H54 (cell line): Measurements from ENCODE around the gene RTBDN.

ENCODE experiments used
- DNase-seq: peaks from one replicate; pipeline ENCODE4 v3.0.0; 2011; ENCODE audit warnings: low spot score, mixed read lengths; ENCODE audit not compliant: insufficient read length
- FAIRE-seq: peaks from 3 replicates; lab custom pipeline; 2011; peaks lifted over from hg19 to GRCh38; lab: Jason Lieb, UNC
- POLR2A ChIP-seq: IDR thresholded peaks from 2 replicates; pipeline ENCODE4 v1.6.1; 2011; ENCODE audit warnings: low read depth, mild to moderate bottlenecking, low read length

RTBDN gene

DNA sequence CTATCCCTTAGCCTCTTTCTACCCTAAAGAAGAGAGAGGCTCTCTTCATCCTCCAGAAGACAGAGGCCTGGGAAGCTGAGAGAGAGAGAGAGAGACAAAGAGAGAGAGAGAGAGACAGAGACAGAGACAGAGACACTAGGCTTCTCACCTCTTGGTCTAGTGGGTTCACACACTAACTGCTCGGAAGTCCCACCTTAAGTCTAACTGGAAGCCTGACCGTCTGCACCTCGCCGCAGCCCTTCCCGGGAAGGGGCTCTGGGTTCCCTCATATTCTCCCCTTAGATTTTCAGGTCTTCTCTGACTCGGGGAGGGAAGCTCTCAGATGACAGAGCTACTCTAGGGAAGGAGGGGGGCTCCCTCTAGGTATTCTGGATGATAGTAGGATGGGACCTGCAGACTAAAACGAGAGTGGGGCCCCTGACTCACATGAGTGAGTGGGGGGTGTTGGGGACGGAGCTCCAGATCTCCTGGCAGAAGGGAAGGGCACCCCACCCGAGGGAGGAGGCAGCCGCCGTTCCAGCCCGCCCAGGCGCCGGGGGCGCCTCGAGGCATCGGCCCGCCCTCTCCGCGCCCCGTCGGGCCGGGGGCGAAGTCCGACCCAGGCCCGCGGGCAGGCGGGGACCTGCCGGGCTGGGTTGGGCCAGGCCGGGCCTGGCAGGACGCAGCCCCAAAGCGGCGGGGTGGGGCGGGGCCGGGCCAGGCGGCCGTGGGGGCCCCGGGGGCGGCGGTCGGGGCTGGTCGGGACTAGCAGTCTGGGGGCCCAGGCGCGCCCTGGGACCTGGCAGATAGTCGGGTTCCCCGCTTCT is 45.1 kb downstream of the RTBDN start:
- TF ChIP-seq POLR2A = no peak
- no peak for FAIRE-seq
- no peak for DNase-seq

DNA sequence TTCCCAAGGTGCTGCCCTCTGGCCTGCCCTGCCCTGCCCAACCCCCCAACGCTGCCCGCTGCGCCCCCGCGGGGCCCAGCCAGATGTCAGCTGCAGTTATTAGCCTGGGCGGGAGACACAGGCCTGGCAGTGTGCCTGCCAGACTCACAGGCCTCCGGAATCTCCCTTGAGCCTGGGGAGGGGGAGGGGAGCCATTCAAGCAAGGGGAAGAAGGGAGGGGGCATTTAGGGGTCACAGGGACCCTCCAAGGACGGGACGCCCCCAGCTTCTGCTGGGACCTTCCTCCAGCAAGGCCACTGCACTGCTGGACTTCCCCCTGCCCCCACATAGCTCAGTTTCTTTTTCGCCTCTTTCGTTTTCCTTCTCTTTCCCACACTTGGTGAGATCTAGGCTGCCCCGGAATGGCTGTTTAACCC is 45.7 kb downstream of the RTBDN start:
- DNase-seq (no peak), FAIRE-seq (no peak)
- TF ChIP-seq POLR2A = peak; percentile 24; the same call in 1 of the 2 replicates

DNA sequence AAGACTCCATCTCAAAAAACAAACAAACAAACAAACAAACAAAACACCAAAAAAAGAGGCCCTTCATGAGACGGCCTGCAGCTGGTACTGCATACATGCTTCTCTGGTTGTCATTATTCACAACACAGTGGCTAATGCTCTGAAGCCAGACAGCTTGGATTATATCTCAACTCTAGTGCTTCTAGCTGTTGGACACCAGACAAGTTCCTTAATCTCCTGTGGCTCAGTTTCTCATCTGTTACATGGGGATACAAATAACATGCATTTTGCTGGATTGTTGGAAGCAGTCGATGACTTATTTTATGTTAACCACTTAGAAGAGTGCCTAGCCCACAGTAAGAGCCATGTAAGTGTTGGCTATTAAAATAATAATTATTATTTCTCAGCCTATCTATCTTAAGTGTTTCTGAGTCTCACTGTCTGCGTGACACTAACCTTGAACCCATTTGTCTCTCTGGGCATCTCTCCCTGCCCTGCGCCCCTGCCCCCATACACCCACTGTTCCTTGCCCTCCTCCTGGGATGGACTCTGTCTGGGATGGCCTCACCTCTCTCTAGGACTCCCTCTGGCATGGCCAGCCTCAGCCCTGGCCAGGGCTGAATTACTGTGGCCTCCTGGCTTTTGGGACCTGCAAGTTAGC is 46.2 kb downstream of the RTBDN start:
- FAIRE-seq = no peak
- TF ChIP-seq POLR2A = no peak
- DNase-seq = no peak

GRCh38 chr19:12787458-12787857 is 46.9 kb downstream of the RTBDN start:
- DNase-seq (no peak), FAIRE-seq (no peak)
- TF ChIP-seq POLR2A = no peak

GRCh38 chr19:12786952-12787351 is 47.4 kb downstream of the RTBDN start:
- no peak for TF ChIP-seq POLR2A
- FAIRE-seq (no peak), DNase-seq (no peak)

DNA sequence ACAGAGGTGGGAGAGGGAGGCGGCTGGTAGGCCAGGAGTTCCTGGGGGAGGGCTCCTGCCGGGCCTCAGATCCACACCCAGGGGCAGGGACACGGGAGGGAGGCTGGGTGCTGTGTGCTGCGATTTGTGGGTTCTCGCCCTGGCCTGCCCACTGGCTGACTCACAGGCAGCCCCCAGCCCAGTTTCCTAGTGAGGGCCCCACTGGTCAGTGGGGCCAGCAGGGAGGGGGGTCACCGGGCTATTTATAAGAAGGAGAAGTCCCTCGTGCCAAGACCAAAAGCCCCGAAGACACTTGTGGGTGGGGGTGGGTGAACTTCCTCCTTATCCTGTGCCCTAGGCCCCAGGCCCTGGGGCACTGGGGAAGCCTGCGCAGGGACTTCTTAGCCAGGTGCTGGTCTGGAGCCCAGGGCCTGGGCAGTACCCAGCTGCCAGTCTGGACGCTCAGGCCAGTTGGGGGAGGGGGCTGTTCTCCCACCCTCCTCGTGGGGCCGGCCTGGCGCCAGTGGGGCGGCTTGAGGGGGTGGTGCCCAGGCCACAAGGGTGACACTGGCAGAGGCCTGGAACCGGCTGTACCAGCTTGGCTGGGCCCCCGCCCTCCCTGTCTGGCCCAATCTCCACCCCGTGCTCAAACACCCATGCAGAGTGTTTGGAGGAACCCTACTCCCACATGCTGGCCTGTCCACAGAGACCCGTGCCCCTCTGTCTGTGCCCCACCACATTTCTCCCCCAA is 48.1 kb downstream of the RTBDN start:
- no peak for FAIRE-seq

GRCh38 chr19:12785431-12786031 is 48.8 kb downstream of the RTBDN start:
- DNase-seq (no peak), FAIRE-seq (no peak)
- TF ChIP-seq POLR2A = no peak

More for the DNA sequence above, 48.1 kb downstream of the RTBDN start:
- no peak for DNase-seq
- TF ChIP-seq POLR2A = no peak

GRCh38 chr19:12784871-12785430 is 49.4 kb downstream of the RTBDN start:
- DNase-seq (no peak), FAIRE-seq (no peak)
- TF ChIP-seq POLR2A = no peak

GRCh38 chr19:12784394-12784870 is 49.9 kb downstream of the RTBDN start:
- no peak for TF ChIP-seq POLR2A
- DNase-seq = no peak
- FAIRE-seq = no peak

DNA sequence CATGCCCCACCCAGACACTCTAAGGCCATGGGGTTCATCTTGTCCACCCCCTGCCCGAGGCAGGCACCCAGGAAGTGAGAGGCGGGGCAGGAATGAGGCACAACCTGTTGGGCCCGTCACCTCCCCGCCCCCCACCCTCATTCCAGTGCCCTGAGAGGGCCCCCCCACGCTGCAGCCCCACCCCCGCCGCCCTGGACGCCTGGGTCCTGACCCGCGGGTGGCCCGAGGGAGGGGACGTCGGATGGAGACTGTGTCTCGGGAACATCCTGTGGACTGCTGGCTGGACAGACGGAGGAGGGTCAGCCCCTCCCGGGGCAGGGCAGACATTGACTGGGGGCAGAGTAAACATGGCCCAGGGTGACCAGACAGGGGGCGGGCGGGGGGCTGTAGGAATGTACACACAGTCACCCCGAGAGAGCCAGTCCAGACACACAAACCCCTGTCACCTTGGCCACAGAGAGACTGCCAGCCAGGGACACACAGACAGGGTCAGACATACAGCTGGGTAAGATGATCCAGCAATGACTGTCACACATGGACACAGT is 50.5 kb downstream of the RTBDN start:
- FAIRE-seq (no peak), DNase-seq (no peak)
- TF ChIP-seq POLR2A = no peak

GRCh38 chr19:12783291-12783848 is 51.0 kb downstream of the RTBDN start:
- FAIRE-seq (no peak), DNase-seq (no peak)
- TF ChIP-seq POLR2A = no peak

DNA sequence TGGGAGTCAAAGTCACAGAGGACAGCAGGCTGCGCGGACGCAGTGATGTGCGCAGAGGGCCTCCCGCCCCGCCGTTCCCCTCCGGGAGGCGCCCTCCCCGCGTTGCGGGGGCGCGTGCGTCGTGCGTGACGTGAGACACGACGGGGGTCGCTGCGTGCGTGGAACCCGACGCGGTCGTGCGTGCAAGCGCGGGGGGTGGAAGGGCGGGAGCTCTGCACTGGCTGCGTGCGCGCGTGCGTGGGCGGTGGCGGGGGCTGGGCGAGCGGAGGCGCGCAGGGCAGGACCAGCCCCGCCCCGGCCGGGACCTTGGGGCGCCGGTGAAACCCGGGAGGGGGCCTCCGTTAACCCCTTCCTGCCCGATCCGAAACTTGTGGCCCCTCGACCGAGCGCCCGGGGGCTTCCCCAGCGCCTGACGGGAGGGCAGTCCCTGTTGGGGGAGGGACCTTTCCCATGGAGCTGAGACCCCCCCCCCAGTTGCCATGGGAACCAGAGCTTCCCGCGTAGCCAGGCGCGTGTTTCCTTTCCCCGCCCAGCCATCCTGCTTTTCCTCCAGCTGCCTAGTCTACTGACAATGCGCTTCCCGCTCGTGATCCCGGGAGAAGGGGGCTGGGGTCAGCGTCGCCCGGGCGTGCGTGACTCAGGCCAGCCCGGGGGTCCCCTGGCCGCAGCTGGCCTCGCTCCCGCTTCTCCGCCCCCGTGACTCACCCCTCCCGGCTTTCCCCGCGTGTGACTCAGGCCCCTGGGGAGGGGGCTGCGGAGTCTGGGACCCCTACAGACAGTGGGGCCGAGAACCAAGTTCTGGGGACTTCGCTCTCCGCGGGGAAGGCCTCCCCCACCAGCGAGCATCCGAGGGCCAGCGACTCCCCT is 51.7 kb downstream of the RTBDN start:
- peak; percentile 48; the same call in 1 of the 2 replicates for TF ChIP-seq POLR2A
- DNase-seq (no peak), FAIRE-seq (no peak)
